ENCODE measurements around the gene CAMTA1.
A peak's percentile ranks its signal among the peaks of the same experiment; 100 is the strongest.

Gene CAMTA1

DNA sequence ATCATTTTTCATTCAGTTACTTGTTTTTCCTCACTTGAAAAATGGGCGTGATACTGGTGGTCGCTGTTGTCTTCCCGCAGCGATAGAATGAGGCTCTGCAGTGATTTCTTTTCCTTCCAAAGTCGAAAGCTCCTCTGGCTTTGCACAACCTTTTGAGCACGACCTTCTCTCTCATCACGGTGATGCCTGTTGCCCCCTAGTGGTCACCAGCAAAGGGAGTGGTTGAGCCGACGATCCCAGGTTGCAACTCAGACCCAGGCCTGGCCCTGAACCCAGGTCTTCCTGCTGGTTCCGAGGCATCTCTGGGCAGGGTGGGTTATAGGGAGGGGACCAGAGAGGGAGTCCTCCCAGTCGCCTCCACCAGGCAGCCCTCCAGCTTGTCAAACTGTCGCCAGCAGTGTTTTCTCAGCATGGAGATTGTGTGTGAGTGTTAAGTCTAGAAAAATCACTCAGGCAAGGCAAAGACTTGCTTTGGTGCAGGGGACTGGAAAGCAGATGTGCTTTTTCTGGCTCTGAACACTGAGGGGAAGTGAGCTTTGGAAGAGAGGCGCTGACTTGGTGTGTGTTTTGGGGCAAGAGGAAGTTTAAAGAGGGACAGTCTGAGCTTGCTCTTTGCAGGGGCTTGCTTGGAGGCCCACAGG, 285.3 kb downstream of the CAMTA1 start:
- ChIA-PET POLR2A (no interaction called here), CTCF (interaction anchor here (0.6 to 2.3 kb wide), 18 partner anchors 8 to 351 kb away, joined by 3 to 12 read pairs (median 4); no protein-coding TSS in a partner anchor)
- TF ChIP-seq CTBP1 (IDR thresholded peaks at IDR 0.05; ENCODE audit: borderline replicate concordance) (no peak), SP1 (IDR thresholded peaks at IDR 0.05) (no peak), HDGF (IDR thresholded peaks at IDR 0.05; ENCODE audit: borderline replicate concordance) (no peak), LEF1 (IDR thresholded peaks at IDR 0.05; ENCODE audit: borderline replicate concordance) (no peak), FOXK2 (IDR thresholded peaks at IDR 0.05) (no peak), SUZ12 (IDR thresholded peaks at IDR 0.05) (no peak), ELF4 (IDR thresholded peaks at IDR 0.05) (no peak), FOXM1 (IDR thresholded peaks at IDR 0.05; ENCODE audit: borderline replicate concordance) (no peak), L3MBTL2 (conservative IDR thresholded peaks at IDR 0.05) (no peak), FOXA1 (IDR thresholded peaks at IDR 0.05) (no peak), ARNT (IDR thresholded peaks at IDR 0.05) (no peak), ZNF384 (IDR thresholded peaks at IDR 0.05) (no peak), NFRKB (IDR thresholded peaks at IDR 0.05) (no peak)
- TF ChIP-seq, protein P1, sequence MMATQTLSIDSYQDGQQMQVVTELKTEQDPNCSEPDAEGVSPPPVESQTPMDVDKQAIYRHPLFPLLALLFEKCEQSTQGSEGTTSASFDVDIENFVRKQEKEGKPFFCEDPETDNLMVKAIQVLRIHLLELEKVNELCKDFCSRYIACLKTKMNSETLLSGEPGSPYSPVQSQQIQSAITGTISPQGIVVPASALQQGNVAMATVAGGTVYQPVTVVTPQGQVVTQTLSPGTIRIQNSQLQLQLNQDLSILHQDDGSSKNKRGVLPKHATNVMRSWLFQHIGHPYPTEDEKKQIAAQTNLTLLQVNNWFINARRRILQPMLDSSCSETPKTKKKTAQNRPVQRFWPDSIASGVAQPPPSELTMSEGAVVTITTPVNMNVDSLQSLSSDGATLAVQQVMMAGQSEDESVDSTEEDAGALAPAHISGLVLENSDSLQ (IDR thresholded peaks at IDR 0.05): no peak
- peak; percentile 77 for DNase-seq (ENCODE audit: extremely low spot score)

DNA sequence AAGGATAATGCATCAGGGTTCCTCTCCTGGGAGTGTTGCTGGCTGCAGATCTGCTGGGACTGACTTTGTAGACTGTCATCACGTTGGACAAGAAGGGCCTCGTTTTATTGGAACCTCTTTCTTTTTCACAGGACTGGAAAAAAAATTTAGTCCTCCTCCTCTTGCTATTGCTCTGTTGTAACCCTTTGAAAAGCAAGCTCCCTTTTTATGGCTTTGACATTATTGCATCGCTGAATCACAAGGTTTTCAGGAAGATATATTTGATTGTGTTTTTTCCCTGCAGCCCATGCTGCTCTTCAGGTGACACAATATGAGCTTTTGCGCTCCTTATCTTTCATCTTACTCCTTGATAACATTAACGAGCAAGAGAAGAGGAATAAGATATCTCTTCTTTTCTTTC, 290.9 kb downstream of the CAMTA1 start:
- no peak for DNase-seq (ENCODE audit: extremely low spot score)
- POLR2A ChIA-PET: no interaction called here
- TF ChIP-seq, protein P1 (IDR thresholded peaks at IDR 0.05): no peak
- TF ChIP-seq SUZ12 (IDR thresholded peaks at IDR 0.05) (no peak), ELF4 (IDR thresholded peaks at IDR 0.05) (no peak), ARNT (IDR thresholded peaks at IDR 0.05) (no peak), FOXM1 (IDR thresholded peaks at IDR 0.05; ENCODE audit: borderline replicate concordance) (no peak), NFRKB (IDR thresholded peaks at IDR 0.05) (no peak), CTBP1 (IDR thresholded peaks at IDR 0.05; ENCODE audit: borderline replicate concordance) (no peak), FOXA1 (IDR thresholded peaks at IDR 0.05) (no peak), SP1 (IDR thresholded peaks at IDR 0.05) (no peak), LEF1 (IDR thresholded peaks at IDR 0.05; ENCODE audit: borderline replicate concordance) (no peak), L3MBTL2 (conservative IDR thresholded peaks at IDR 0.05) (no peak), FOXK2 (IDR thresholded peaks at IDR 0.05) (no peak), ZNF384 (IDR thresholded peaks at IDR 0.05) (no peak), BHLHE40 (IDR thresholded peaks at IDR 0.05; ENCODE audit: borderline replicate concordance) (no peak), TARDBP (IDR thresholded peaks at IDR 0.05) (no peak), HDGF (IDR thresholded peaks at IDR 0.05; ENCODE audit: borderline replicate concordance) (no peak)
- CTCF ChIA-PET: no interaction called here

DNA sequence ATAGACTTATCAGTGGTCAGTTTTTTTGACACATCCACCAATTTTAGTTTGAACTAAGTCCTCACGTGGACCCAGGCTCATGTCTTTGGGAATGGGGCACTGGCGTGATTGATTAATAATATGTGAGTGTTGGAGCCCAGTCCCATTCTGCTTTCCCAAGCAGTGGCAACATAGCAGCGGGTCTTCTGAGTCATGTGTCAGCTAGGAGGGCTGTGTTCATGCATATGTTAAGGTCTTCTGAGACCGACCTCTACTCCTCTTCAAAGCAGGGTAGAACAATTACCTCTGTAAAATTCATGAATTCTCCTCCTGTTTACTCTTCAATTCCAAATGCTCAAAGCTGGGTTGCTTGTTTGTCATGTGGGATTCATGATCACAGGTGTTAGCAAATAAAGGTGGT, 291.3 kb downstream of the CAMTA1 start:
- CTCF ChIA-PET: no interaction called here

DNA sequence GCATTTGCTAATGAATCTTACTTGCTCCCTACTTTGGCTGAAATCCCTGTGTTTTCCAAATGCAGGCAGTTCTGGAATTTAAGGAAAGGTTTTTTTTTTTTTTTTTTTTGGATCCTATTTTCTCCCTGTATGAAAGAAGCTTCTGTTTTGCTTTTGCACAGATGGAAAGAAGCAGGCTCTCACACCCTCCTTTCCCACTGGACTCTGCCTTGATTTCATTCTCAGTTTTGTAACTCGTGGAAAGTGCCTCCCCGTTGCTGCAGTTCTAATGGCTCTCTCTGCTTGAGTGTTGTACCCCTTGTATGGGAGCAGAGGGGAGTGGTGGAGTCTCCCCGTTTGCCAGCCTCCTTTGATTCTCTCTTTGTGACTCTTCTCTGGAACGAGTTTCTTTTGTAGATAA, 291.9 kb downstream of the CAMTA1 start:
- DNase-seq (ENCODE audit: extremely low spot score): no peak
- POLR2A ChIA-PET: no interaction called here
- TF ChIP-seq BHLHE40 (IDR thresholded peaks at IDR 0.05; ENCODE audit: borderline replicate concordance): no peak
- CTCF ChIA-PET: no interaction called here

More for the DNA sequence above, 291.3 kb downstream of the CAMTA1 start:
- TF ChIP-seq TARDBP (IDR thresholded peaks at IDR 0.05) (no peak), FOXK2 (IDR thresholded peaks at IDR 0.05) (no peak), ZNF384 (IDR thresholded peaks at IDR 0.05) (no peak), ELF4 (IDR thresholded peaks at IDR 0.05) (no peak), L3MBTL2 (conservative IDR thresholded peaks at IDR 0.05) (no peak), CTBP1 (IDR thresholded peaks at IDR 0.05; ENCODE audit: borderline replicate concordance) (no peak), FOXA1 (IDR thresholded peaks at IDR 0.05) (no peak), LEF1 (IDR thresholded peaks at IDR 0.05; ENCODE audit: borderline replicate concordance) (no peak), FOXM1 (IDR thresholded peaks at IDR 0.05; ENCODE audit: borderline replicate concordance) (no peak), SUZ12 (IDR thresholded peaks at IDR 0.05) (no peak), HDGF (IDR thresholded peaks at IDR 0.05; ENCODE audit: borderline replicate concordance) (no peak), BHLHE40 (IDR thresholded peaks at IDR 0.05; ENCODE audit: borderline replicate concordance) (no peak), NFRKB (IDR thresholded peaks at IDR 0.05) (no peak), ARNT (IDR thresholded peaks at IDR 0.05) (no peak)
- TF ChIP-seq, protein P1 (IDR thresholded peaks at IDR 0.05): no peak
- no peak for DNase-seq (ENCODE audit: extremely low spot score)
- POLR2A ChIA-PET: no interaction called here

DNA sequence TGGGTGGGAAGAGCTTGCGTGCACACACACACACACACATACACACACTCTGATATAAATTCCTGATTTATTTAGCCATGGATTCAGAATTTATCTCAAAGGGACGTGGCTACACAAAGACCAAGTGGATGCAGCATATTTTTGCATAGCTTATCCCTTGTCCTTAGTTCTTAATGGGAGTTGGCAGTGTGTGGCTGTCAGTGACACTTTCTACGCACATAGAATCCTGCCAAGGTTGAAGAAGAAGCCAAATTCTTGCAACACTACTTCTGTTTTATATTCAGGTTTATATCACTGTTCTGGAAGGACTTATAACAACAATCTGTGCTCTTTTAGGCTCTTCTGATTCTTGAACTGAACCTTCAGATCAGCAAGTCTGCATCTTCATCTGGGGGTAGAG, 292.7 kb downstream of the CAMTA1 start:
- POLR2A ChIA-PET: no interaction called here

More for the DNA sequence above, 292.7 kb downstream of the CAMTA1 start:
- no peak for DNase-seq (ENCODE audit: extremely low spot score)
- CTCF ChIA-PET: interaction anchor here (1.8 kb wide), 1 partner anchor 8 kb away, joined by 7 read pairs; no protein-coding TSS in a partner anchor
- no peak for TF ChIP-seq FOXA1 (IDR thresholded peaks at IDR 0.05)
- no peak for TF ChIP-seq HDGF (IDR thresholded peaks at IDR 0.05; ENCODE audit: borderline replicate concordance)
- TF ChIP-seq, protein P1 (IDR thresholded peaks at IDR 0.05): no peak
